NCI-H1048 (cell line): ENCODE data around the gene LTB4R2.
"Not testable (repeated sequence)": the region's sequence is repeated elsewhere in the genome, so short reads cannot be mapped to it uniquely, and the experiment has no call there.

Source experiments
- DNase-seq: peaks from one replicate; lab custom pipeline; 2025; lab: John Stamatoyannopoulos, UW

LTB4R2 gene

GRCh38 chr14:24321212-24321975, 11.5 kb downstream of the LTB4R2 start:
- no peak for DNase-seq

GRCh38 chr14:24322672-24323071, 12.7 kb downstream of the LTB4R2 start:
- DNase-seq = no peak

GRCh38 chr14:24323341-24323740, 13.4 kb downstream of the LTB4R2 start:
- DNase-seq = no peak

- no peak for DNase-seq
Measured at GRCh38 chr14:24324024-24324423, 14.1 kb downstream of the LTB4R2 start.

- DNase-seq = no peak
Measured at GRCh38 chr14:24325041-24325530, 15.1 kb downstream of the LTB4R2 start.

- DNase-seq = no peak
Measured at GRCh38 chr14:24325963-24326362, 16.0 kb downstream of the LTB4R2 start.

- DNase-seq = no peak
Measured at GRCh38 chr14:24327303-24327702, 17.4 kb downstream of the LTB4R2 start.

GRCh38 chr14:24327914-24328313, 18.0 kb downstream of the LTB4R2 start:
- not testable (repeated sequence) for DNase-seq

- no peak for DNase-seq
Measured at GRCh38 chr14:24329073-24329663, 19.2 kb downstream of the LTB4R2 start.

GRCh38 chr14:24329736-24330135, 19.8 kb downstream of the LTB4R2 start:
- no peak for DNase-seq

GRCh38 chr14:24330973-24331674, 21.2 kb downstream of the LTB4R2 start:
- no peak for DNase-seq

GRCh38 chr14:24331731-24332267, 21.9 kb downstream of the LTB4R2 start:
- DNase-seq = no peak

- DNase-seq = peak; percentile 57
Measured at GRCh38 chr14:24332268-24332993, 22.5 kb downstream of the LTB4R2 start.

GRCh38 chr14:24334431-24335291, 24.7 kb downstream of the LTB4R2 start, which contains the start of gene ADCY4:
TSS of gene ADCY4 (minus strand) at chr14:24335071. CDS start at chr14:24334652, 419 bp downstream.
- DNase-seq = no peak

GRCh38 chr14:24335461-24336171, 25.7 kb downstream of the LTB4R2 start:
- DNase-seq = no peak

GRCh38 chr14:24337144-24337823, 27.3 kb downstream of the LTB4R2 start:
- no peak for DNase-seq

- no peak for DNase-seq
Measured at GRCh38 chr14:24337824-24338175, 27.9 kb downstream of the LTB4R2 start.

GRCh38 chr14:24338843-24339242, 28.9 kb downstream of the LTB4R2 start:
- no peak for DNase-seq

GRCh38 chr14:24339284-24340151, 29.6 kb downstream of the LTB4R2 start, which contains the start of gene RIPK3:
TSS of gene RIPK3 (minus strand) at chr14:24339991. CDS start at chr14:24339826, 165 bp downstream.
- no peak for DNase-seq
